GM12874 (cell line): Measurements from ENCODE around the gene PTPN14.

ENCODE experiments used
- CTCF ChIP-seq: IDR thresholded peaks from 2 replicates; pipeline ENCODE4 v1.5.1; 2011; ENCODE audit warnings: low read depth, mild to moderate bottlenecking, control low read depth, low read length, moderate library complexity; ENCODE audit not compliant: insufficient read depth

The PTPN14 gene

GRCh38 chr1:214455971-214456867, 95.2 kb downstream of the PTPN14 start:
- TF ChIP-seq CTCF, result no peak

DNA sequence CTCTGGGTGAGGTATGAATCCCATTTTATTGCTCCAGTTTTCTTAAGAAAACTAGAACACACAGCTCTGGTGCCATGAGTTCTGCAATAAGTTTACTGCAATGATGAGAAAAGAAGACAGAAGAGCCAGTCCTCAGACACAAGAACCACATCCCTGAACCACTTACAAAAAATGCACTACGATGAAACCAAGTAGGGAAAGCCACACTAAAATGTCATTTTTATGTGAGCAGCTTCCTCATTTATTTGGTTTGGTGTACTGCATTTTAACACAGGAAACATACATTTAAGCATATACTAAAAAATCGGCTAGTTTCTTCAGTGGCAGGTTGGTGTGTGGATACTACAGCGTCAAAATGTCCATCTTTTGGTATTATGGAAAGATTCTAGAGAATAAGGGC, 95.9 kb downstream of the PTPN14 start:
- TF ChIP-seq CTCF, result no peak

DNA sequence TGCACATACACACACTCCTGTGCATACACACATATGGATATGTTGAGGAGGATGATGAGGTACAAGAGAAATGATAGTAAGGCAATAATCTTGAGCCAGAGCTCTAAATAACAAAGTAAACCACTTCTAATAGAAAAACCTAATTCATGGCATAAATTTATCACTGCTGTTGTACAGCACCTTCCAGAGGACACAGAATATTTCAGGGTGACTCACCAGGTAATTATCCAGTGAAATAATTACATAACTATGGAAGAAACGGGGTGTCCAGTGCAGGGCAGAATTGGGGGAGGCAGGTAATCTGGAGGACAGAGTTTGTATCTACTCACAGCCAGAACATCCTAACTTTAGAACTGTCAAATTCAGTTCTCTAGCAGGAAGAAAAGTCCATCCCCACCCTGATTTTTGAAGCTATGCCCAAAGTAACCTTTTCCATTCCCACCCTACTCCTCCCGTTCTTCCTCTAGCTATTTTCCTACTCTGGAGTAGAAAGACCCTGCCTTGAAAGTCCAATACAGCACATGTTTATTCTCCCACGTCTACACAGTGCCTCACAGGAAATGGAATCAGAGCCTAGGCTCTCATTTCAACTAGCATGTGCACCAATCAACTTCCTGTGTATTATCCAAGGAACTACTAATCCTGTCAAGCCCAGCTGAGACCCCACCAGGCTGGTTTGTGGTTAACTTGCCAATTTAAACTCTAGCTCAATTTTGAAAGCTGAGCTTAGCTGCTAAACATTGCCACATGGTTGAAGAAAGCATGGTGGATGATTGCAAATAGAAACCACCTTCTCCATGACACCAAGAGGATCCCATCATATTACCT, 96.6 kb downstream of the PTPN14 start:
- no peak for TF ChIP-seq CTCF

DNA sequence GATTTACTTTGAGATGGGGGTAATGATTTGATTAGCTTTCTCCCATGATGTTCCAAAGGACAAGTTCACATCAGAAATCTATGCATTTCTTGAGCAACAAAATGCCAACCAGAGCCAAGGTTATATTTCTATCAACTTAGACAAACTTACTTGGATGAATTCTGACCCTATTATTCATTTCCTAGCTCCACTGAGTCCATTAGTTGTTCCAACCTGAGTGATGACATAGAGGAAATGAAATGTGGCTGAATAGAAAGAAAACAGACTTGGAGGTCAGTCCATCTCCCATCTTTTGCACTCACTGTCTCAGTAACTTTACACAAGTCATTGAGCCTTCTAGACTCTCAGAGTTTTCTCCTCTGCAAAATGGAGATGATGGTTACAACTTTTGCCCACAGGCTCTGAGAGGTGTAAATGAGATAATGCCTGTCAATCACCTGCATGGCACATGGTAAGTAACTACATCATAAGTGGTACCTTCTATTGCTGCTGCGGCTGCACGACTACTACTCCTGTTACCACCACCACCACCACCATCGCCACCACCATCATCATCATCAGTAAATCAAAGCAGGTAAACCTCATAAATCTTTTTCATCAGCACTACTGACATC, 98.2 kb downstream of the PTPN14 start:
- TF ChIP-seq CTCF, result no peak

DNA sequence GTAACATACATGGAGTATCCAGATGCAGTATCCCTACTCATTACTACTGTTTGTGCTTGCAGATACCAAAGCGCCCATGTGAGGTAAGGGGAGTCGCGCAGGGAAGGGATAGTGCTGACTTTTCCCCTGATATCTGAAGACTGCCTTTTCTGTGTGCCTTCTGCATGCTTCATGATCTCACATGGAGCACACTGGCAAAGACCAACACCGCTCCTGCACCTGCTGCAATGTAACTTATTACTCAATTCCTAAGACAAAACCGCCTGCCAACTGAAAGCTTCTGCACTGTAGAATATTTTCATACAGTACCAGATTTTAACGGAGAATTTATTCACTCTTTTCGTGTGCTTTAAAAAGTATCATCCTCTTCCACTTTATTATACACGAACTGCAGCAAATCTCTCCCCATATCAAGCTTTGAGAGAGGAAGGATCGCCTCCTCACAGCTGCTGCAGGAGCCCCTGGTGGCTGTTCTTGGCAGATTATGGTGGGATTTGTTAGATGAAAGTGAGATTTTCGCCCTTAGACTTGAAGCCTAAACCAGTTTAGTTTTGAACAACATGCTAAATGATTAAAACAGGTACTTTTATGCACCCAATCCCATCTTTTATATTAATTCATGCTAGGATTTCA, 99.1 kb downstream of the PTPN14 start:
- TF ChIP-seq CTCF, result no peak

DNA sequence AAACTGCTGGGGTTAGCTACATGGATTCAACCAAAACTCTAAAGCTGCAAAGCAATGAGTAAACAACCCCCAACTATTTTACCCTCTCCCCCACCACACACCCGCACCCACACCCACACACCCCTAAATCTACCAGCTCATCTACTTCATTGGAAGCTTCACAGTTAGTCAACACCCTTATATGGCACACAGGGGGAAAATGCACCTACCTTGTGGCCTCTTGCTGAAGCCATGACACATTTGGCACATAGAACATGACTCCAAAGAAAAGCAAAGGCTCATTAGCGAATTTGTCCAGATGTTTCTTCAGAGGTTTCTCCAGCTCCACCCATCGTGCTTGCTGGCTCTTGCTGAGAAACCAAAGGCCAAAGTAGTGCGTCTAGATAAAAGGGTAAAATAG, 99.8 kb downstream of the PTPN14 start:
- TF ChIP-seq CTCF, result no peak

DNA sequence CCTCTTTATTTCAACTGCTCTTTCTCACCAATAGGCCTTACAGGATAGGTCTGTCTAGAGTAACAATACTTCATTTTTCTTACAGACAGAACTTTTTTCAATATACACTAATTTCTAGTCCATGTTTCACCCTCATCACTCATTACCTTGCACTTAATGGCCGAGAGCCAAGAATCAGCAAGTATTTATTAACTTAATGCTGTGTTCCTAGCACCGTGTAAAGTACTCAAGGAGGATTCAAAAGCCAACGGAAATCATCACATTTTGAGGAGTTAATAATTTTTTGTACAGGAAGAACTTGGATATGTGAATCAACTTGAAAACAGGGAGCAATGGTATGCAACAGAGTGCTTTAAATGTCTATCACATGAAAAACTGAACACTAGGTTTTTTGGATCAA, 102.0 kb downstream of the PTPN14 start:
- no peak for TF ChIP-seq CTCF
